GM18511 (cell line): ENCODE data around the gene LIPC.

Experiments
- ATAC-seq: cut with Tn5 transposase; IDR thresholded peaks from one replicate; pipeline ENCODE4 v1.9.1; 2021; ENCODE audit warnings: mild to moderate bottlenecking, moderate library complexity; ENCODE audit not compliant: unreplicated experiment

The LIPC gene

GRCh38 chr15:58405865-58406264 lies 25.9 kb upstream of the LIPC start:
- ATAC-seq, result no peak

GRCh38 chr15:58406811-58407210 lies 25.0 kb upstream of the LIPC start:
- no peak for ATAC-seq

- no peak for ATAC-seq
Measured at GRCh38 chr15:58407236-58407775, 24.5 kb upstream of the LIPC start.

- ATAC-seq, result no peak
Measured at GRCh38 chr15:58407778-58408177, 24.0 kb upstream of the LIPC start.

- no peak for ATAC-seq
Measured at GRCh38 chr15:58409861-58410260, 21.9 kb upstream of the LIPC start.

- peak; percentile 45 for ATAC-seq
Measured at GRCh38 chr15:58410353-58410752, 21.4 kb upstream of the LIPC start.

GRCh38 chr15:58413253-58413652 lies 18.5 kb upstream of the LIPC start:
- no peak for ATAC-seq

- no peak for ATAC-seq
Measured at GRCh38 chr15:58415636-58416035, 16.2 kb upstream of the LIPC start.

- ATAC-seq, result no peak
Measured at GRCh38 chr15:58416963-58417362, 14.8 kb upstream of the LIPC start.

- no peak for ATAC-seq
Measured at GRCh38 chr15:58418135-58418534, 13.7 kb upstream of the LIPC start.

GRCh38 chr15:58419803-58420524 lies 11.8 kb upstream of the LIPC start:
- ATAC-seq, result no peak

- no peak for ATAC-seq
Measured at GRCh38 chr15:58420579-58421043, 11.2 kb upstream of the LIPC start.

GRCh38 chr15:58423205-58423604 lies 8.6 kb upstream of the LIPC start:
- ATAC-seq, result no peak

- ATAC-seq, result no peak
Measured at GRCh38 chr15:58423831-58424608, 7.8 kb upstream of the LIPC start.

GRCh38 chr15:58424722-58425121 lies 7.1 kb upstream of the LIPC start:
- ATAC-seq, result no peak

- ATAC-seq, result no peak
Measured at GRCh38 chr15:58425185-58425584, 6.6 kb upstream of the LIPC start.

GRCh38 chr15:58425834-58426233 lies 6.0 kb upstream of the LIPC start:
- no peak for ATAC-seq

- no peak for ATAC-seq
Measured at GRCh38 chr15:58426501-58426900, 5.3 kb upstream of the LIPC start.

- ATAC-seq, result no peak
Measured at GRCh38 chr15:58427987-58428386, 3.8 kb upstream of the LIPC start.

- ATAC-seq, result no peak
Measured at GRCh38 chr15:58430224-58430787, 1.5 kb upstream of the LIPC start.

GRCh38 chr15:58432401-58432800 lies 610 bp downstream of the LIPC start:
- ATAC-seq, result no peak
